Urinary bladder (tissue), 4 donors: ENCODE measurements around the gene NAV3. TPM values are rescaled to one million over a fixed set of nuclear protein-coding genes. Genes with fewer than 3 reads are reported as not detected.
"Not testable (repeated sequence)": the region's sequence is repeated elsewhere in the genome, so short reads cannot be mapped to it uniquely, and the experiment has no call there.

Experiments
- DNase-seq: peaks from one replicate; pipeline ENCODE4 v3.0.0-alpha.2; 2015; ENCODE audit errors: extremely low spot score
- H3K27ac ChIP-seq: one replicate; pipeline ENCODE4 v1.5.1; 2013; ENCODE audit warnings: low read depth, mild to moderate bottlenecking, moderate library complexity
- H3K36me3 ChIP-seq: one replicate; pipeline ENCODE4 v1.6.1; 2013; ENCODE audit warnings: mild to moderate bottlenecking, moderate library complexity; ENCODE audit not compliant: insufficient read depth
- H3K4me1 ChIP-seq: one replicate; pipeline ENCODE4 v1.6.1; 2013; ENCODE audit warnings: mild to moderate bottlenecking, moderate library complexity; ENCODE audit not compliant: insufficient read depth
- H3K4me3 ChIP-seq: one replicate; pipeline ENCODE4 v1.5.1; 2013; ENCODE audit warnings: low read depth, low read length
- WGBS: extraction: QIAGEN DNeasy Blood & Tissue Kit; methylation state at CpG from one replicate; pipeline ENCODE4 v1.1.7; 2013; 5-methylcytosine and 5-hydroxymethylcytosine counted together
- polyA plus RNA-seq: library from polyadenylated mRNA; stranded (reverse); fragments of 200-250 nt; gene quantifications from one replicate; pipeline ENCODE4 v1.2.3, GENCODE V29; 2013
- total RNA-seq: library from RNA; depleted of rRNA; stranded (reverse); fragments of >200 nt; gene quantifications from one replicate; pipeline ENCODE4 v1.2.3, GENCODE V29; 2014
- donor health status: healthy with polysubstance abuse.
- donor health status: healthy.

NAV3 gene
- total and polyA plus RNA-seq, 2 donors, result 5.3 to 97.2 TPM

DNA sequence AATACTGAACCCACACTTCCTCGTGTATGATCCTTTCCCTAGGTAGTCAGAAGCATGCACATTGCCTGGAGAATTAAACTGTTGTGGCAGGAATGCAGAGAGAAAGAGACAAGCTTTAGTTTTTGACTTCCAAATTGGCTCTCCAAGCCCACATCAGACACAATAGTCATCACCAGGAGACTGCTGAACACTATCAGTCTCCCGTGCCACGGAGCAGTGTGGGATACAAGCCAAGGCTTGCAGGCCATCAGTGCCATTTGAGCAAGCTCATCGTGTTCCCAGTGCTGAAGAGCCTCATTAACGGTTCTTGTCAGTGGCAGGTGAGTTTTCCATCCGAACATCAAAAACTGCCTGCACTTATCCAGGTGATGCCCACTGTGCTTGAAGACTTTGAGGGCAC, 410.8 kb downstream of the NAV3 start:
- H3K4me3 ChIP-seq, result no peak overlapping the region
- H3K36me3 ChIP-seq, result no peaks in the 10 kb centered on the region
- H3K27ac ChIP-seq, result no peak overlapping the region
- 73% methylated on average over 6 of the region's 6 CpGs for WGBS
- DNase-seq, result no peak
- no peaks in the 10 kb centered on the region for H3K4me1 ChIP-seq

DNA sequence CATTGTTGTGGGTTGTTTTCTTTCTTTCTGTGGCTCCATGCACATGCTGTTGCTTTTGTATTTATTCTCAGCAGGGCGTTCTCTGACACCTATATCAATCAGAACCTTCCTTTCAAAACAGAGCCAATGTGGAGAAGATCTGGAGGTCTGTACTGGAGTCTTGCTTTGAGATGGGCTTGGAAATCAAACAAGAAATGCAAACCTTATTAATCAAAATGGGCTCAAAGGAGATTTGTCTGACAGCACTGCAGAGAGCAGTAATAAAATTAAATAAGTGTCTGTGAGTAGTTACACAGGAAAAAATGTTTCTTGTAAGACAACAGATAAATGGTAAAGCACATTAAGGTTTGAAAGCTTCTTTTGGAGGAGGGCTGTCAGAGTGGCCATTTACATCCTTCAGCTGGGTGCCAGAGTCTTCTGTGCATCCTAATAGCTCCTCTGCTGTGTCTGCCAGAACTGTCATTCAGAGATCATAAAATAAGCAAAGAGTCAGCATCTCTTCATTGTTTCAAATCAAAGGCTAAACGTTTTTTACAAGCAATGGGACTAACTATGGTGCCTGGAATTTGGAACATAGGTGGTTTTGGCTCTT, 414.3 kb downstream of the NAV3 start:
- no peak overlapping the region for H3K4me3 ChIP-seq
- 31% methylated on average over 2 of the region's 2 CpGs for WGBS
- H3K36me3 ChIP-seq, result no peaks in the 10 kb centered on the region
- H3K27ac ChIP-seq, result no peak overlapping the region
- no peaks in the 10 kb centered on the region for H3K4me1 ChIP-seq
- DNase-seq, result no peak

DNA sequence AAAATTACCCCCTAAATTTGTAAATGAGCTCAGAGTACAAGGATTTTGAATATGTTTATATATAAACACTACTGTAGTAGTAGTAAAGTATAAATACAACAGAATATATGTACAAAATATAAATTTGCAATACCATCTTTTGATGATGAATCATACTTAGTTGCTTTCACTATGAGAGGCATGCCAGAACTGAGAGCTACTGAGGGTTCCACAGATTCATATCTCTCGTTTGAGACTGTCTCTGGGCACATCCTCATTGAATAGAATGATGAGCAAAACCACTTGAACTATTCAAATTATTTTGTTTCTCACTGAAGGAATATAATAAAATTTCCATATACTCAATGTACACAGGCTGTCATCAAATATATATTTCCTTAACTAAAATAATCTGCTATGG, 417.6 kb downstream of the NAV3 start:
- Histone ChIP-seq H3K4me3 (no peak overlapping the region), H3K27ac (no peak overlapping the region), H3K4me1 (no peaks in the 10 kb centered on the region), H3K36me3 (no peaks in the 10 kb centered on the region)
- no peak for DNase-seq
- 57% methylated on average over 1 of the region's 1 CpG for WGBS

GRCh38 chr12:78249578-78249977, 418.9 kb downstream of the NAV3 start:
- Histone ChIP-seq H3K4me1 (no peaks in the 10 kb centered on the region), H3K27ac (no peak overlapping the region), H3K4me3 (no peak overlapping the region), H3K36me3 (no peaks in the 10 kb centered on the region)
- no peak for DNase-seq
- 76% methylated on average over 3 of the region's 3 CpGs for WGBS

- H3K36me3 ChIP-seq, H3K27ac ChIP-seq, DNase-seq, H3K4me3 ChIP-seq, H3K4me1 ChIP-seq: not testable (repeated sequence)
- WGBS, result 94% methylated on average over 7 of the region's 7 CpGs
Measured at GRCh38 chr12:78257662-78258061, 427.0 kb downstream of the NAV3 start.

- DNase-seq, result no peak
- Histone ChIP-seq H3K4me3 (no peak overlapping the region), H3K4me1 (no peaks in the 10 kb centered on the region), H3K27ac (no peak overlapping the region), H3K36me3 (no peaks in the 10 kb centered on the region)
- WGBS, result 97% methylated on average over 7 of the region's 7 CpGs
Measured at GRCh38 chr12:78260976-78261375, 430.3 kb downstream of the NAV3 start.

- DNase-seq, result no peak
Measured at GRCh38 chr12:78261901-78262300, 431.2 kb downstream of the NAV3 start.

More at GRCh38 chr12:78261901-78262300, 431.2 kb downstream of the NAV3 start:
- no peak overlapping the region for H3K4me3 ChIP-seq
- H3K27ac ChIP-seq, result no peak overlapping the region
- H3K4me1 ChIP-seq, result no peaks in the 10 kb centered on the region
- no peaks in the 10 kb centered on the region for H3K36me3 ChIP-seq
- WGBS, result 80% methylated on average over 2 of the region's 2 CpGs
